MCF 10A (cell line): ENCODE measurements around the gene PCDHGB1. TPM values are rescaled to one million over a fixed set of nuclear protein-coding genes. Genes with fewer than 3 reads are reported as not detected.
"Not testable (repeated sequence)": the region's sequence is repeated elsewhere in the genome, so short reads cannot be mapped to it uniquely, and the experiment has no call there.

Experiments used
- BruUV-seq: library from RNA; stranded (reverse); fragments of 400-500 nt; replicated peaks from 2 replicates; lab custom pipeline; 2021; lab: Mats Ljungman, UMichigan
- CTCF ChIA-PET: fragments of 300-600 bp; sonication (Branson Sonifier 250); formaldehyde crosslinking; extraction: SDS; loops from one replicate; lab custom pipeline; 2021; ENCODE audit warnings: antibody characterized with exemption, inconsistent platforms; lab: Yijun Ruan, JAX
- POLR2A ChIA-PET: fragments of 300-600, 350-650 bp; sonication (Branson Sonifier 250); formaldehyde crosslinking; extraction: SDS; loops from one replicate; lab custom pipeline; 2020; ENCODE audit warnings: antibody characterized with exemption, inconsistent platforms; lab: Yijun Ruan, JAX
- DNase-seq: peaks from one replicate; pipeline ENCODE4 v3.0.0-alpha.2; 2018; ENCODE audit not compliant: unreplicated experiment
- H3K27ac Mint-ChIP-seq: one replicate; pipeline ENCODE4 v1.8.0; 2022; ENCODE audit warnings: mild to moderate bottlenecking, low read depth, mixed read lengths; ENCODE audit not compliant: unreplicated experiment
- H3K27me3 Mint-ChIP-seq: one replicate; pipeline ENCODE4 v1.8.0; 2022; ENCODE audit warnings: mixed read lengths; ENCODE audit not compliant: insufficient read depth, unreplicated experiment
- H3K36me3 Mint-ChIP-seq: one replicate; pipeline ENCODE4 v1.8.0; 2022; ENCODE audit warnings: mild to moderate bottlenecking, moderate library complexity, mixed read lengths; ENCODE audit not compliant: insufficient read depth, unreplicated experiment
- H3K4me1 Mint-ChIP-seq: one replicate; pipeline ENCODE4 v1.8.0; 2022; ENCODE audit warnings: mixed read lengths; ENCODE audit not compliant: insufficient read depth, unreplicated experiment
- H3K4me3 Mint-ChIP-seq: one replicate; pipeline ENCODE4 v1.8.0; 2022; ENCODE audit warnings: mild to moderate bottlenecking, moderate library complexity, mixed read lengths; ENCODE audit not compliant: unreplicated experiment
- H3K9me3 Mint-ChIP-seq: one replicate; pipeline ENCODE4 v1.8.0; 2022; ENCODE audit warnings: mixed read lengths; ENCODE audit not compliant: unreplicated experiment
- CTCF ChIP-seq: fragments of 200-600 bp; IDR thresholded peaks from one replicate; pipeline ENCODE4 v1.8.0; 2022; ENCODE audit warnings: antibody characterized with exemption, mild to moderate bottlenecking; ENCODE audit not compliant: unreplicated experiment
- intact Hi-C: fragments of 100-400 bp; cut with micrococcal nuclease; formaldehyde crosslinking; loops from 2 replicates; pipeline ENCODE4 v1.14.1; 2022
- total RNA-seq: library from RNA; stranded (reverse); gene quantifications from 2 replicates; pipeline ENCODE4 v1.2.3, GENCODE V29; 2022

The PCDHGB1 gene
- total RNA-seq, 1 experiment from 2014 or later, result 0.19 TPM

- no peak for DNase-seq
- POLR2A ChIA-PET, result interaction anchor here (0.6 to 0.8 kb wide), 2 partner anchors 9 to 22 kb away, joined by 3 to 5 read pairs; no protein-coding TSS in a partner anchor
- Mint-ChIP-seq H3K36me3 (no peaks in the 10 kb centered on the region), H3K4me3 (no peak overlapping the region), H3K4me1 (no peaks in the 10 kb centered on the region), H3K9me3 (peaks cover 53% of the 10 kb centered on the region), H3K27ac (no peak overlapping the region), H3K27me3 (no peaks in the 10 kb centered on the region)
- CTCF ChIA-PET, result interaction anchor here (1.0 to 2.2 kb wide), 4 partner anchors 13 to 23 kb away, joined by 4 to 8 read pairs (median 4); partner anchors contain the start of genes PCDHGA4, PCDHGA5 and TAF7
- no peak for TF ChIP-seq CTCF
- no TSS peak for BruUV-seq
- intact Hi-C loops, result no loop called here
Observed at GRCh38 chr5:141342773-141343172, 7.1 kb upstream of the PCDHGB1 start.

- peaks cover 50% of the 10 kb centered on the region for H3K9me3 Mint-ChIP-seq
- no peak for TF ChIP-seq CTCF
- H3K4me1 Mint-ChIP-seq, result no peaks in the 10 kb centered on the region
- no peaks in the 10 kb centered on the region for H3K27me3 Mint-ChIP-seq
- no peaks in the 10 kb centered on the region for H3K36me3 Mint-ChIP-seq
- no peak for DNase-seq
- no TSS peak for BruUV-seq
- intact Hi-C loops, result no loop called here
- ChIA-PET POLR2A (no interaction called here), CTCF (interaction anchor here (0.6 to 2.2 kb wide), 6 partner anchors 12 to 47 kb away, joined by 3 to 8 read pairs (median 4); partner anchors contain the start of genes PCDHGA4 and TAF7)
- H3K27ac Mint-ChIP-seq, result no peak within 1 kb of the TSS
- no peak within 1 kb of the TSS for H3K4me3 Mint-ChIP-seq
Observed at GRCh38 chr5:141343242-141343952, 6.5 kb upstream of the PCDHGB1 start, which contains the start of gene PCDHGA3. Gene PCDHGA3 (plus strand): TSS chr5:141343829. CDS start chr5:141344034, 205 bp downstream.

- Mint-ChIP-seq H3K9me3 (peaks cover 55% of the 10 kb centered on the region), H3K27ac (no peak overlapping the region), H3K4me3 (no peak overlapping the region), H3K36me3 (no peaks in the 10 kb centered on the region), H3K4me1 (no peaks in the 10 kb centered on the region), H3K27me3 (no peaks in the 10 kb centered on the region)
- BruUV-seq, result no TSS peak
- TF ChIP-seq CTCF, result no peak
- ChIA-PET POLR2A (no interaction called here), CTCF (interaction anchor here (1.2 to 2.2 kb wide), 4 partner anchors 12 to 220 kb away, joined by 3 to 8 read pairs (median 4); partner anchors contain the start of gene PCDHGA4)
- no peak for DNase-seq
- intact Hi-C loops, result no loop called here
Observed at GRCh38 chr5:141343953-141344463, 5.9 kb upstream of the PCDHGB1 start.

- Mint-ChIP-seq H3K27me3 (no peaks in the 10 kb centered on the region), H3K36me3 (no peaks in the 10 kb centered on the region), H3K4me1 (no peaks in the 10 kb centered on the region), H3K4me3 (no peak overlapping the region), H3K27ac (no peak overlapping the region), H3K9me3 (peaks cover 54% of the 10 kb centered on the region)
- POLR2A ChIA-PET, result no interaction called here
- TF ChIP-seq CTCF, result no peak
- DNase-seq, result no peak
- CTCF ChIA-PET, result no interaction called here
- intact Hi-C loops, result no loop called here
- no TSS peak for BruUV-seq
Observed at GRCh38 chr5:141345327-141345726, 4.6 kb upstream of the PCDHGB1 start.

GRCh38 chr5:141346017-141346416 is 3.9 kb upstream of the PCDHGB1 start:
- H3K27ac Mint-ChIP-seq, BruUV-seq, H3K27me3 Mint-ChIP-seq, H3K4me1 Mint-ChIP-seq, H3K36me3 Mint-ChIP-seq, POLR2A ChIA-PET, DNase-seq, H3K4me3 Mint-ChIP-seq, intact Hi-C loops: not testable (repeated sequence)
- CTCF ChIA-PET, result interaction anchor here (3.2 kb wide), 1 partner anchor 26 kb away, joined by 17 read pairs; the partner anchor contains the start of gene TAF7
- H3K9me3 Mint-ChIP-seq, result peaks cover 53% of the 10 kb centered on the region
